DOHH2 (cell line): ENCODE measurements around the gene HEMGN.

Experiments used
- H3F3A ChIP-seq: fragments of 200-600 bp; sonication (generic), shearing (Covaris generic); 2 replicates; pipeline ENCODE4 v1.6.0; 2016; ENCODE audit warnings: antibody characterized with exemption, mild to moderate bottlenecking; ENCODE audit not compliant: control insufficient read depth, insufficient read depth
- H3K27ac ChIP-seq: fragments of 200-600 bp; sonication (generic); 2 replicates; pipeline ENCODE4 v1.5.1; 2014; ENCODE audit warnings: low read depth, mild to moderate bottlenecking, low read length, moderate library complexity
- H3K27me3 ChIP-seq: fragments of 200-600 bp; sonication (generic); 2 replicates; pipeline ENCODE4 v1.6.1; 2014; ENCODE audit warnings: mild to moderate bottlenecking, low read length, mixed read lengths; ENCODE audit not compliant: control insufficient read depth
- H3K36me3 ChIP-seq: fragments of 200-600 bp; sonication (generic); 2 replicates; pipeline ENCODE4 v1.6.1; 2014; ENCODE audit warnings: mild to moderate bottlenecking, low read length, moderate library complexity, mixed read lengths; ENCODE audit not compliant: control insufficient read depth
- H3K4me1 ChIP-seq: fragments of 200-600 bp; sonication (generic); 2 replicates; pipeline ENCODE4 v1.6.1; 2014; ENCODE audit warnings: mild to moderate bottlenecking, low read length, mixed read lengths; ENCODE audit not compliant: control insufficient read depth
- H3K4me2 ChIP-seq: fragments of 200-600 bp; sonication (generic); 2 replicates; pipeline ENCODE4 v1.6.0; 2014; ENCODE audit warnings: mild to moderate bottlenecking, low read length, moderate library complexity
- H3K4me3 ChIP-seq: fragments of 200-600 bp; sonication (generic); 2 replicates; pipeline ENCODE4 v1.5.1; 2014; ENCODE audit warnings: mild to moderate bottlenecking, low read length, mixed read lengths
- H3K79me2 ChIP-seq: fragments of 200-600 bp; sonication (generic); 2 replicates; pipeline ENCODE4 v1.6.1; 2014; ENCODE audit warnings: mild to moderate bottlenecking, low read length, mixed read lengths; ENCODE audit not compliant: control insufficient read depth
- H3K9me2 ChIP-seq: fragments of 200-600 bp; sonication (generic); replicated peaks from 2 replicates; pipeline ENCODE4 v1.6.1; 2014; ENCODE audit warnings: mild to moderate bottlenecking, low read length, mixed read lengths; ENCODE audit not compliant: control insufficient read depth
- H3K9me3 ChIP-seq: fragments of 200-600 bp; sonication (generic); 2 replicates; pipeline ENCODE4 v1.6.1; 2014; ENCODE audit warnings: antibody characterized with exemption, low read length, mixed read lengths; ENCODE audit not compliant: control insufficient read depth, insufficient read depth
- H4K20me1 ChIP-seq: fragments of 200-600 bp; sonication (generic); 2 replicates; pipeline ENCODE4 v1.6.0; 2014; ENCODE audit warnings: low read depth, mild to moderate bottlenecking, antibody characterized with exemption, low read length, moderate library complexity; ENCODE audit not compliant: control insufficient read depth, insufficient read depth
- CTCF ChIP-seq: fragments of 200-600 bp; sonication (generic); IDR thresholded peaks from one replicate; pipeline ENCODE4 v1.5.1; 2014; ENCODE audit warnings: antibody characterized with exemption, mild to moderate bottlenecking, low read depth, low read length; ENCODE audit not compliant: poor library complexity, severe bottlenecking
- EZH2phosphoT487 ChIP-seq: fragments of 200-600 bp; sonication (generic); IDR thresholded peaks from 2 replicates; pipeline ENCODE4 v1.6.1; 2017; ENCODE audit warnings: borderline replicate concordance, mild to moderate bottlenecking, antibody characterized with exemption, low read length, moderate library complexity, mixed read lengths

HEMGN gene

GRCh38 chr9:97892421-97892820 lies 45.6 kb downstream of the HEMGN start:
- 0 out of 2 replicates have a peak, but pooled peaks cover 4% of the 10 kb centered on the region for H3K4me1 ChIP-seq
- H3K9me2 ChIP-seq: no peaks in the 10 kb centered on the region
- H3K9me3 ChIP-seq: no peaks in the 10 kb centered on the region
- peaks cover 4% of the 10 kb centered on the region; the same call in 1 of the 2 replicates for H3K27me3 ChIP-seq
- H3K4me3 ChIP-seq: no peak overlapping the region
- H4K20me1 ChIP-seq: no peaks in the 10 kb centered on the region
- H3K4me2 ChIP-seq: no peak overlapping the region
- H3K79me2 ChIP-seq: no peaks in the 10 kb centered on the region
- no peak overlapping the region for H3K27ac ChIP-seq
- H3F3A ChIP-seq: no peaks in the 10 kb centered on the region
- H3K36me3 ChIP-seq: no peaks in the 10 kb centered on the region
- TF ChIP-seq CTCF (no peak), EZH2phosphoT487 (no peak)

- H3K79me2 ChIP-seq: no peaks in the 10 kb centered on the region
- no peaks in the 10 kb centered on the region for H4K20me1 ChIP-seq
- H3F3A ChIP-seq: no peaks in the 10 kb centered on the region
- TF ChIP-seq CTCF: no peak
- TF ChIP-seq EZH2phosphoT487: no peak
- no peak overlapping the region for H3K27ac ChIP-seq
- H3K4me1 ChIP-seq: 0 out of 2 replicates have a peak, but pooled peaks cover 4% of the 10 kb centered on the region
- no peak overlapping the region for H3K4me2 ChIP-seq
- no peaks in the 10 kb centered on the region for H3K9me2 ChIP-seq
- H3K27me3 ChIP-seq: peaks cover 4% of the 10 kb centered on the region; the same call in 1 of the 2 replicates
- H3K36me3 ChIP-seq: no peaks in the 10 kb centered on the region
- H3K4me3 ChIP-seq: no peak overlapping the region
- H3K9me3 ChIP-seq: no peaks in the 10 kb centered on the region
Measured at GRCh38 chr9:97891736-97892135, 46.2 kb downstream of the HEMGN start.

- H3K9me2 ChIP-seq: no peaks in the 10 kb centered on the region
- H3K79me2 ChIP-seq: no peaks in the 10 kb centered on the region
- no peak overlapping the region for H3K27ac ChIP-seq
- H3K36me3 ChIP-seq: no peaks in the 10 kb centered on the region
- 0 out of 2 replicates have a peak, but pooled peaks cover 4% of the 10 kb centered on the region for H3K4me1 ChIP-seq
- H4K20me1 ChIP-seq: no peaks in the 10 kb centered on the region
- no peaks in the 10 kb centered on the region for H3K9me3 ChIP-seq
- no peaks in the 10 kb centered on the region for H3F3A ChIP-seq
- H3K4me2 ChIP-seq: no peak overlapping the region
- TF ChIP-seq CTCF (peak; percentile 98), EZH2phosphoT487 (no peak)
- no peak overlapping the region for H3K4me3 ChIP-seq
- H3K27me3 ChIP-seq: peaks cover 4% of the 10 kb centered on the region; the same call in 1 of the 2 replicates
Measured at GRCh38 chr9:97889941-97890887, 47.8 kb downstream of the HEMGN start.
